GM10248 (cell line): ENCODE results near the gene HS2ST1.
"Not testable (repeated sequence)": the region's sequence is repeated elsewhere in the genome, so short reads cannot be mapped to it uniquely, and the experiment has no call there.

ENCODE experiments used
- CTCF ChIA-PET: fragments of 300-600 bp; sonication (Branson Sonifier 250); formaldehyde crosslinking; extraction: SDS; loops from one replicate; lab custom pipeline; 2021; ENCODE audit warnings: antibody characterized with exemption; lab: Yijun Ruan, JAX
- POLR2A ChIA-PET: fragments of 350-650 bp; sonication (Branson Sonifier 250); formaldehyde crosslinking; extraction: SDS; loops from one replicate; lab custom pipeline; 2020; ENCODE audit warnings: antibody characterized with exemption; lab: Yijun Ruan, JAX
- DNase-seq: peaks from one replicate; pipeline ENCODE4 v3.0.0; 2012; ENCODE audit errors: extremely low spot score
- TF ChIP-seq, protein P1 (sequence below): IDR thresholded peaks from 2 replicates; pipeline ENCODE4 v1.5.1; 2012; ENCODE audit warnings: mild to moderate bottlenecking, low read depth; ENCODE audit errors: extremely low read depth, missing control alignments, control extremely low read depth

HS2ST1 gene

DNA sequence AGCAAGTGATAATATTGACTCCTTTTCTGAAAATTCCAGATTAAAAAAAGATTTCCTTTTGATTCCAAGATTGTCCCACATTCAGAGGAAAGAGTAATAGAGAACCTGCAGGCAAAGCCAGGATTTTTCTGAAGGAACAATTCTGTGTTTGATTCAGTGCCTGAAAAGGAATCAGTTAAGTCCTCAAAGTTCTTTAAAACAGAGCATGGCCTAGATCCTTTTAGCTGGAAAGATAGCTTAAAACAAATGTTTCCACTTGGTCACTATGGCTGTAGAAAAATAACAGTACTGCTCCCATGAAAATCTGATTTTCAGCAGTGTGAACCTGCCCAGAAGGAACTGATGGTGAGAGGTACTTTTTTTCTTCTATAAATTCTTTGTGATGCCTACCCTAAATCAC, 41.8 kb downstream of the HS2ST1 start:
- POLR2A ChIA-PET, result no interaction called here
- no peak for DNase-seq
- TF ChIP-seq, protein P1, sequence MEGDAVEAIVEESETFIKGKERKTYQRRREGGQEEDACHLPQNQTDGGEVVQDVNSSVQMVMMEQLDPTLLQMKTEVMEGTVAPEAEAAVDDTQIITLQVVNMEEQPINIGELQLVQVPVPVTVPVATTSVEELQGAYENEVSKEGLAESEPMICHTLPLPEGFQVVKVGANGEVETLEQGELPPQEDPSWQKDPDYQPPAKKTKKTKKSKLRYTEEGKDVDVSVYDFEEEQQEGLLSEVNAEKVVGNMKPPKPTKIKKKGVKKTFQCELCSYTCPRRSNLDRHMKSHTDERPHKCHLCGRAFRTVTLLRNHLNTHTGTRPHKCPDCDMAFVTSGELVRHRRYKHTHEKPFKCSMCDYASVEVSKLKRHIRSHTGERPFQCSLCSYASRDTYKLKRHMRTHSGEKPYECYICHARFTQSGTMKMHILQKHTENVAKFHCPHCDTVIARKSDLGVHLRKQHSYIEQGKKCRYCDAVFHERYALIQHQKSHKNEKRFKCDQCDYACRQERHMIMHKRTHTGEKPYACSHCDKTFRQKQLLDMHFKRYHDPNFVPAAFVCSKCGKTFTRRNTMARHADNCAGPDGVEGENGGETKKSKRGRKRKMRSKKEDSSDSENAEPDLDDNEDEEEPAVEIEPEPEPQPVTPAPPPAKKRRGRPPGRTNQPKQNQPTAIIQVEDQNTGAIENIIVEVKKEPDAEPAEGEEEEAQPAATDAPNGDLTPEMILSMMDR, result no peak
- CTCF ChIA-PET, result interaction anchor here (0.8 to 1.2 kb wide), 5 partner anchors 9 to 123 kb away, joined by 3 to 5 read pairs (median 4); no protein-coding TSS in a partner anchor

- TF ChIP-seq, protein P1, result no peak
- ChIA-PET POLR2A (no interaction called here), CTCF (interaction anchor here (0.6 to 1.9 kb wide), 6 partner anchors 8 to 253 kb away, joined by 3 to 9 read pairs (median 4); partner anchors contain the start of gene SH3GLB1)
- no peak for DNase-seq
Measured at GRCh38 chr1:86957221-86957620, 42.8 kb downstream of the HS2ST1 start.

DNA sequence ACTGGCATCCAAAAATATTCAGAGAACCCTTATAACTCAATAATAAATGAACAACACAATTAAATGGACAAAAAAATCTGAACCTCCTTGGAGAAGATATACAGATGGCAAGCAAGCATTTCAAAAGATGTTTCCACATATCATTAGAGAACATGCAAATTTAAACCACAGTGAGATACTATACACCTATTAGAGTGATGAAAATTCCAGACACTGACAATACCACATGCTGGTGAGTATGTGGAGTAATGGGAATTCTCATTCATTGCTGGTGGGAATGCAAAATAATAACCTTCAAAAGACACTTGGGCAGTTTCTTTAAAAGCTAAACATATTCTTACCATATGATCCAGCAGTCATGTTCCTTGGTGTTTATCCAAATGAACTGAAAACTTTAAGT, 46.1 kb downstream of the HS2ST1 start:
- TF ChIP-seq, protein P1, result no peak
- CTCF ChIA-PET, result interaction anchor here (1.1 kb wide), 1 partner anchor 26 kb away, joined by 3 read pairs; no protein-coding TSS in a partner anchor
- POLR2A ChIA-PET, result no interaction called here
- DNase-seq, result no peak

DNA sequence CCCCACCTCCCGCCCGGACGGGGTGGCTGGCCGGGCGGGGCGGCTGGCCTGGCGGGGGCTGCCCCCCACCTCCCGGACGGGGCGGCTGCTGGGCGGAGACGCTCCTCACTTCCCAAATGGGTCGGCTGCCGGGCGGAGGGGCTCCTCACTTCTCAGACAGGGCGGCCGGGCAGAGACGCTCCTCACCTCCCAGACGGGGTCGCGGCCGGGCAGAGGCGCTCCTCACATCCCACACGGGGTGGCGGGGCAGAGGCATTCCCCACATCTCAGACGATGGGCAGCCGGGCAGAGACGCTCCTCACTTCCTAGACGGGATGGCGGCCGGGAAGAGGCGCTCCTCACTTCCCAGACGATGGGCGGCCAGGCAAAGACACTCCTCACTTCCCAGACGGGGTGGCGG, 49.4 kb downstream of the HS2ST1 start:
- DNase-seq, POLR2A ChIA-PET: not testable (repeated sequence)
- CTCF ChIA-PET, result interaction anchor here (1.5 to 1.7 kb wide), 2 partner anchors 12 to 119 kb away, joined by 5 to 8 read pairs; no protein-coding TSS in a partner anchor

DNA sequence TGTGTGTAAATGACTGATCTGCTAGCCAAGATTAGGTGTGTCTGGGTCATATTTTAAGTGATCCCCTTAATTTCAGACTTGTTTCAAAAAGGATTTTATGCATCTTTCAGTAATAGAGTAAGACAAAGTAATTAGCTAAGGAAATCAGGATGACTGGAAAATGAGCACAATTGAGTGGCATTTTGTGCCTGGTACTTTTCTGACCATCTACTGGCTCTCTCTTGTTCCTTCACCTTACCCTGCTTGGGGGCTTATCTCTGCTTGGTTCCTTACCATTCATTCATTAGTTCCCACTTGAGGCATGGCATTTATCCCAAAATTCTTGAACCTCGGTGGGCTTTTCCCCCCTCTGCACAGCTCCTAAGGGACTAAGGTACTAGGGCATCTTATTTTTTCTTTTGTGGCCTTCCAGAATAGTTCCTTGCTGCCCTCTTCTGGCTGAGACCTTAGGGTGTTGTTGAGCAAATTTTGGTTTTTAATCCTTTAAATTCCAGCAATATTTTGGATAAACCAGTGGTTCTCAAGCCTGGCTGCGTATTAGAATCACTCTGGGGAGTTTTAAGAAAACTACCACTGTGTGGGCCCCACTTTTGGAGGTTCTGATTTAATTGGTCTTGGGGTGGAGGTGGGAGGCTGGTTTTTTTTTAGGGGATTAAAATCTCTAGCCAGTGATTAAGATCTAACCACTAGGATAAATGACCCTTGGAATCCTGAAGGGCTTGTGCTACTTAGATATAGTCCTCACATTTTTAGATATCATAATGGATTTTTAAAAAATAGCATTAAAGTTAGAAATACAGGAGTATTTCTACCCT, 50.8 kb downstream of the HS2ST1 start:
- ChIA-PET POLR2A (no interaction called here), CTCF (interaction anchor here (0.6 to 1.7 kb wide), 11 partner anchors 9 to 261 kb away, joined by 3 to 8 read pairs (median 4); partner anchors contain the start of gene SH3GLB1)
- TF ChIP-seq, protein P1, result peak; percentile 29
- no peak for DNase-seq

GRCh38 chr1:86965827-86966182, 51.4 kb downstream of the HS2ST1 start:
- POLR2A ChIA-PET, result no interaction called here
- TF ChIP-seq, protein P1, result no peak
- peak; percentile 36 for DNase-seq
- CTCF ChIA-PET, result interaction anchor here (1.3 kb wide), 1 partner anchor 11 kb away, joined by 4 read pairs; no protein-coding TSS in a partner anchor

DNA sequence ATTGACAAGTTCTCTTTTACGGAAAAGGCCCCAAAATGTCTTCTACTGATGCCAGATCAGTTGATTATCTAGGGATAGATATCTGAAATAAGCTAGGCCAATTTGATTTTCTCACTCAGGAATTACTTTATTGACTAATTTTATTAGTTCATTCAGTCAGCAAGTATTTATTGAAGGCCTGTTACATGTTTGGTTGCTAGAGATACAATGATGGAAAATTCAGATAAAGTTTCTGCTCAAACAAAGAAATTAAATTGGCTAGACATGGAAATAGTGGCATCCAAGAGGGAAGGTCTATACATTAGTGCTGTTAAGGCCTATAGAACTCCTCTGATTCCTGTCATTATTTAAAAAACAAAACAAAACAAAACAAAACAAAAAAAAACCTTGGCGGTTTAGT, 56.5 kb downstream of the HS2ST1 start:
- ChIA-PET POLR2A (interaction anchor here (0.8 kb wide), 1 partner anchor 1920 kb away, joined by 3 read pairs; the partner anchor contains the start of gene GTF2B), CTCF (no interaction called here)
- TF ChIP-seq, protein P1, result no peak
- DNase-seq, result no peak
